NT2/D1 (cell line): ENCODE measurements around the gene PDS5B.

ENCODE experiments used
- SUZ12 ChIP-seq: IDR thresholded peaks from 2 replicates; pipeline ENCODE4 v1.6.1; 2011; ENCODE audit not compliant: insufficient read length, insufficient read depth; ENCODE audit errors: extremely low read depth
- ZNF274 ChIP-seq: IDR thresholded peaks from 2 replicates; pipeline ENCODE4 v1.6.1; 2011; ENCODE audit warnings: mild to moderate bottlenecking, low read depth, low read length

DNA sequence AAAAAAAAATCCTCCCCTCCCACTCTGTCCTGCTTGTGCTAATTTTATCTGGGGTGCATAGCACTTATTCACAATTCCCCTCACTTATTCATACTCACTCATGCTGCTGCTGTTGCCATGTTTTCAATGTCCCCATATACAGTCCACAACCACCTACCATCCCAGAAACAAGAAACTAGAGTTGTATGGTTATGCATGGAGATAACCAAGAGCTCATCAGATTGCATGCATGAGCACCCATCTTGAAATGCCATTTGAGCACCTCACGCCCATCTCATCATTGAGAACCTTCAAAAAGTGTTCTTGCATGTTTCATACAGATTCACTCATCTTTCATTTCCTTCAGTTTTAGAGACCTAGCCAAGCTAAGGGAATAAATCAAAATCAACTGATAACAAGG is 32.5 kb upstream of the PDS5B start:
- TF ChIP-seq ZNF274 = no peak
- TF ChIP-seq SUZ12 = no peak
